Activated CD4-positive, CD25-positive, alpha-beta regulatory T cell treated with anti-CD3 and anti-CD28 coated beads, Interleukin-2, amount 50 U/mL, for 72 hours (primary cell): Measurements from ENCODE around the gene DHX35.

Source experiments
- DNase-seq: peaks from one replicate; pipeline ENCODE4 v3.0.0; 2021

DHX35 gene, protein sequence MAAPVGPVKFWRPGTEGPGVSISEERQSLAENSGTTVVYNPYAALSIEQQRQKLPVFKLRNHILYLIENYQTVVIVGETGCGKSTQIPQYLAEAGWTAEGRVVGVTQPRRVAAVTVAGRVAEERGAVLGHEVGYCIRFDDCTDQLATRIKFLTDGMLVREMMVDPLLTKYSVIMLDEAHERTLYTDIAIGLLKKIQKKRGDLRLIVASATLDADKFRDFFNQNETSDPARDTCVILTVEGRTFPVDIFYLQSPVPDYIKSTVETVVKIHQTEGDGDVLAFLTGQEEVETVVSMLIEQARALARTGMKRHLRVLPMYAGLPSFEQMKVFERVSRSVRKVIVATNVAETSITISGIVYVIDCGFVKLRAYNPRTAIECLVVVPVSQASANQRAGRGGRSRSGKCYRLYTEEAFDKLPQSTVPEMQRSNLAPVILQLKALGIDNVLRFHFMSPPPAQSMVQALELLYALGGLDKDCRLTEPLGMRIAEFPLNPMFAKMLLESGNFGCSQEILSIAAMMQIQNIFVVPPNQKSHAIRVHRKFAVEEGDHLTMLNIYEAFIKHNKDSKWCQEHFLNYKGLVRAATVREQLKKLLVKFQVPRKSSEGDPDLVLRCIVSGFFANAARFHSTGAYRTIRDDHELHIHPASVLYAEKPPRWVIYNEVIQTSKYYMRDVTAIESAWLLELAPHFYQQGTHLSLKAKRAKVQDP

GRCh38 chr20:38962044-38962927 is at the start of gene DHX35:
DHX35 (plus strand) TSS chr20:38962344; CDS start chr20:38962368, 24 bp downstream.
- DNase-seq, result peak; percentile 100

DNA sequence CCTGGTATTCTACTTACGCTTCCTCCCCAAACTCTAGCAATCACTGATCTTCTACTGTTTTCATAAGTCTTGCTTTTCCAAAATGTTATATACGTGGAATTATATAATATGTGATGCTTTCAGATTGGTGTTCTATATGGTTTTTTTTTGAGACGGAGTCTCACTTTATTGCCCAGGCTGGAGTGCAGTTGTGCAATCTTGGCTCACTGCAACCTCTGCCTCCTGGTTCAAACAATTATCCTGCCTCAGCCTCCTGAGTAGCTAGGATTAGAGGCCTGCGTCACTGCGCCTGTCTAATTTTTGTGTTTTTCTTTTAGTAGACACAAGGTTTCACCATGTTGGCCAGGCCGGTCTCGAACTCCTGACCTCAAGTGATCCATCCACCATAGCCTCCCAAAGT is 46.8 kb upstream of the DHX35 start:
- no peak for DNase-seq

DNA sequence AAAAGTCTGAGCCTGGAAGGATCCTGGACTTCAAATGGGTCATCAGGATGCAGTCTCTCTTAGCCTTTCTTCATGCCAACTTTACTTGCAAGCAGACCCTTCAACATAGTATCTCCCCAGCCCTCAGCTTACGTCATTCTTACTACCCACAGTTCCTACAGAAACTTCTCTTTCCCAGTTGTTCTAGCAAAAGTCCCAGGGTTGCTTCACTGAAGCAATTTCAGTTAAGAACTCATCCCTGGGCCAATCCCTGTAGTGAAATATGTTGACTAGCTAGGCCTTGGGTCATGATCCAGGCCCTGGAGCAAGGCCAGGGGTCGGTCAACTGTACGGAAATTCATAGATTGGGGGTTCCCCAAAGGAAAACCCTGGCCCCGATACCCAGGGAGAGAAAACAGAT is 44.5 kb upstream of the DHX35 start:
- DNase-seq, result no peak

GRCh38 chr20:38918172-38918571 is 44.0 kb upstream of the DHX35 start:
- DNase-seq, result no peak

DNA sequence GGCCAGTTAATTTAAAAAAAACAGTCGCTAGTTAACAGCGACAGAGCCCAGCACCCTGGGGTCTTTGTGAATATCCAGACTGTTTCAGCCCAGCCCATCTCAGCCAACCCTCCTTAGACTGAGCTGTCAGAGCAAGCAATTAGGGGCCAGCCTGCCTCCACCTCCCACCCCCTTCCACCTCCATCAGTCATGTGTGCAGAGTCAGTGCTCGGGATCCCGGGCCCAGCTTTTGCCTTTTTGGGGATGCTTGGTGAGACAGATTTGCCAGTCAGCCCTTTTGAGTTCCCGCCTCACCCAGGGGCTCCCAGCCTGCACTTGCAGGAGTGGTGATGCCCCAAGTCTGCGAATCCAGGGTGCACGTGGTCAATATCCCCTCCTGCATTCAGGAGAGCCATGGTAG is 42.5 kb upstream of the DHX35 start:
- DNase-seq, result no peak

- no peak for DNase-seq
Observed at GRCh38 chr20:38920411-38920810, 41.7 kb upstream of the DHX35 start.

GRCh38 chr20:38920851-38921250 is 41.3 kb upstream of the DHX35 start:
- DNase-seq, result no peak

DNA sequence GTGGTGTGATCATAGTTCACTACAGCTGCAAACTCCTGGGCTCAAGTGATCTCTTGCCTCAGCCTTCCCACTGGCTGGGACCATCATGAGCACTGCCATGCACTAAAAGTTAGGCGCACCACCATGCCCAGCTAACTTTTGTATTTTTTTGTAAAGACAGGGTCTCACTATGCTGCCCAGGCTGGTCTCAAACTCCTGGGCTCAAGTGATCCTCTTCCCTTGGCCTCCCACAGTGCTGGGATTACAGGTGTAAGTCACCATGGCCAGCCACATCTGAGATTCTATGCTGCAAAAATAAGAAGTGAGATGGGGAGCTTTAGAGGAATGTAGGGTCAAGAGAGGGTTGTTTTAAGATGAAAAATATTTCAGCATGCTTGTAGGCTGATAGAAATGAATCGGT is 37.4 kb upstream of the DHX35 start:
- no peak for DNase-seq

DNA sequence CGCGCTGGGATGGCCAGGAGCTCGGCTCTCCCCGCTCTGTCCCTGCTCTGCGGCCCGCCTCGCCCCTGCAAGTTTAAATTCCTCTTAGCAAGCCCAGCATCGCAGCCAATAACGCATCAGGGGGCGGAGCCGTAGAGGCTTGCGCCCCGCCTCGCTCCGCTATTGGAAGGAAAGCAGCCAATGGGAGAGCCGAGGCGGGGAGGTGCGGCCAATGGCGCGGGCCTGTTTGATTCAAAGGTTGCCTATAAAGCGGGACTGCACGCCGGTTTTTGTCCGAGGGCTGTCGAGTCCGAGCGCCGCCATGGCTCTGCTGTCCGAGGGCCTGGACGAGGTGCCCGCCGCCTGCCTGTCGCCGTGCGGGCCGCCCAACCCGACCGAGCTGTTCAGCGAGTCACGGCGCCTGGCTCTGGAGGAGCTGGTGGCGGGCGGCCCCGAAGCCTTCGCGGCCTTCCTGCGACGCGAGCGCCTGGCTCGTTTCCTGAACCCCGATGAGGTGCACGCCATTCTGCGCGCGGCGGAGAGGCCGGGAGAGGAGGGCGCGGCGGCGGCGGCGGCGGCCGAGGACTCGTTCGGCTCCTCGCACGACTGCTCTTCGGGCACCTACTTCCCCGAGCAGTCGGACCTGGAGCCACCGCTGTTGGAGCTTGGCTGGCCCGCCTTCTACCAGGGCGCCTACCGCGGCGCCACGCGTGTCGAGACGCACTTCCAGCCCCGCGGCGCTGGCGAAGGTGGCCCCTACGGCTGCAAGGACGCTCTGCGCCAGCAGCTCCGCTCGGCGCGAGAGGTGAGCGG is 35.8 kb upstream of the DHX35 start, which contains the start of gene FAM83D:
Gene FAM83D (plus strand): TSS at position 276 of the 792 bp plus-strand sequence. CDS start 26 bp downstream, at position 302.
- peak; percentile 93 for DNase-seq

DNA sequence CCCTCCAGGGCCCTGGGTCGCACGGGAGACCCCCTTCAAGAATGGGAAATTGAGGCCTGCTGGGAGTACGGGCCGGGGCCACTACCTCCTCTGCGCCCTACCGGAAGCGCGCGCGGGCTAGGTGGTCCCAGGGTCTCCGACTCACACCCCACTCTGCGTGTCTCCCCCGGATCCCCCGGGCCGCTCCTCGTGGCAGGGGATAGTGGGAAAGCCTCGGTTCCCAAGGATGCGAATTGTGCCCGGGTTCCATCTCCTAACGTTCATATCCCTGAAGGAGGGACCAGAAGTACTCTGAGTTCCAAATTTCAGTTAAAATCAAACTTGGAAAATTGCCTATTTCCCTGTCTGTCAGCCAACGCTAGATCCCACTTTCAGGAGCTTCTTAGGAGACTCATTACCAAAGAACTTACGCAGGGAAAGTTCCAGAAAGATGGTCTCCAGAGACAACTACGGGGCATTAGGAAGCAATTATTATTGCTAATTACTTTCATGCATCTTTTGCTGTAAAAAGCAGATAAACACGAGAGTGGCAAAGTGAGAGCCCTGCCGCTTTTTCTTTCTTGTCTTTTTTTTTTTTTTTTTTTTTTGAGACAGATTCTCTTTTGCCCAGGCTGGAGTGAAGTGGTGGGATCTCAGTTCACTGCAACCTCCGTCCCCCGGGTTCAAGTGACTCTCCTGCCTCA is 35.1 kb upstream of the DHX35 start:
- DNase-seq, result no peak

GRCh38 chr20:38927902-38928578 is 34.1 kb upstream of the DHX35 start:
- no peak for DNase-seq

GRCh38 chr20:38930242-38930569 is 31.9 kb upstream of the DHX35 start:
- DNase-seq, result no peak

DNA sequence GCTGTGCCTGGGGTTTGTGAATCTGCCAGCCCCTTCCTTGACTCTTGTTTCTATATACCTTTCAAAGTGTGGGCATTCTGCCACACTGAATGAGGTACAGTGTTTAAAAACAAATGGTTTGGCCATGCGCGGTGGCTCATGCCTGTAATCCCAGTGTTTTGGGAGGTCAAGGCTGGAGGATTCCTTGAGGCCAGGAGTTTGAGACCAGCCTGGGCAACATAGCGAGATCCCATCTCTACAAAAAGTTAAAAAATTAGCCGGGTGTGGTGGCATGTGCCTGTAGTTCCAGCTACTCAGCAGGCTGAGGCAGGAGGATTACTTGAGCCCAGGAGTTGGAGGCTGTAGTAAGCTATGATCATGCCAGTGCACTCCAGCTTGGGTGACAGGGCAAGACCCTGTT is 30.2 kb upstream of the DHX35 start:
- no peak for DNase-seq

- no peak for DNase-seq
Observed at GRCh38 chr20:38932457-38933120, 29.6 kb upstream of the DHX35 start.

DNA sequence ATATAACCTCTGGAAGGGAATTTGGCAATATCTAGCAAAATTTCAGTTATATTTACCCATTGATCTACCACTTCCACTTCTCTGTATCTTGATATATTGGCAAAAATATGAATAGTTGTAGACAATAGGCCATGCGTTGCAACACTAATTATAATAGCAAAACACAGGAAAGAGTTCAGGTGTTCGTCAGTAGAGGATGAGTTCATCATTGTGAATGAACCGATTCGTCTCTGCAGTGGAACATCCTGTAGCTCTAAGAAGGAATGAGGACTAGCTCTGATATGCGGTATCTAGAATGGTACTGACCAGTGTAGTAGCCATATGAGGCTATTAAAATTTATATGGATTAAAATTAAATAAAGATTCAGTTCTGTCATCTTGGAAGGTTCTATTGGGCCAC is 27.6 kb upstream of the DHX35 start:
- DNase-seq, result no peak

- DNase-seq, result no peak
Observed at GRCh38 chr20:38935285-38935684, 26.9 kb upstream of the DHX35 start.

DNA sequence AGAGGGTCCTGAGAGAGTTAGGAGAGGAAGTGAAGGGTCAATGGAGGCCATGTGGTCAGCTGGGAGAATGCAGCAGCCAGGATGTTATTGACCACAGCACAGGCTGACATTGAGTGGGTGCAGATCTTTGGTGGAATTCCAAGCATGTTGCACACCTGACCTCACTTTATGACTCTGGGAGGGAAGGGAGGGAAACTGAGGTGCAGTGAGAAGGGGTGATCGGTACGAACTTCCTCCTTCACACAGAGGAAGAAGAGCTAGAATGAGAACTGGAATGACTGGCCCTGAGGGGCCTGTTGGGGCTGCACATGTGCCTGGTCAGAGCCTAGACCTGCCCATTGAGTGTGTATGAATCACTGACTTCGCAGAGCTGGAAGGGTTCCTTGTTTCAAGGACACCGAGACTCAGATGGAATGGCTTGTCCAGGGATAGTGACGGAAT is 26.2 kb upstream of the DHX35 start:
- no peak for DNase-seq

GRCh38 chr20:38937000-38937399 is 25.1 kb upstream of the DHX35 start:
- DNase-seq, result no peak

GRCh38 chr20:38937978-38938473 is 24.1 kb upstream of the DHX35 start:
- DNase-seq, result no peak

- DNase-seq, result no peak
Observed at GRCh38 chr20:38939686-38940085, 22.5 kb upstream of the DHX35 start.

- no peak for DNase-seq
Observed at GRCh38 chr20:38940644-38941043, 21.5 kb upstream of the DHX35 start.
